GM23338 (cell line): ENCODE measurements around the gene FOXR1.

ENCODE experiments used
- CREB1 ChIP-seq: fragments of 250-450 bp; sonication (Bioruptor Pico); IDR thresholded peaks from 2 replicates; pipeline ENCODE4 v1.5.0; 2020; ENCODE audit warnings: low read depth, mild to moderate bottlenecking, moderate library complexity
- EZH2 ChIP-seq: fragments of 200-600 bp; sonication (generic); IDR thresholded peaks from one replicate; pipeline ENCODE4 v1.8.0; 2017; ENCODE audit warnings: antibody characterized with exemption, mild to moderate bottlenecking, low read depth; ENCODE audit not compliant: unreplicated experiment
- EZH2phosphoT487 ChIP-seq: fragments of 200-600 bp; sonication (generic); IDR thresholded peaks from one replicate; pipeline ENCODE4 v1.8.1; 2018; ENCODE audit warnings: antibody characterized with exemption; ENCODE audit not compliant: unreplicated experiment
- NANOG ChIP-seq: IDR thresholded peaks from 2 replicates; pipeline ENCODE4 v1.6.1; 2016; ENCODE audit warnings: antibody characterized with exemption, borderline replicate concordance
- POLR2AphosphoS5 ChIP-seq: IDR thresholded peaks from 2 replicates; pipeline ENCODE4 v1.6.1; 2016; ENCODE audit warnings: antibody characterized with exemption, low read depth
- STAT1 ChIP-seq: IDR thresholded peaks from one replicate; pipeline ENCODE4 v1.6.1; 2016; ENCODE audit warnings: antibody characterized with exemption; ENCODE audit not compliant: unreplicated experiment
- ZNF114 ChIP-seq: fragments of 250-450 bp; sonication (Bioruptor Pico); IDR thresholded peaks from 2 replicates; pipeline ENCODE4 v1.5.0; 2020; ENCODE audit warnings: mild to moderate bottlenecking, moderate library complexity
- ZNF331 ChIP-seq: fragments of 250-450 bp; sonication (Bioruptor Pico); IDR thresholded peaks from 2 replicates; pipeline ENCODE4 v1.5.0; 2020; ENCODE audit warnings: low read depth, mild to moderate bottlenecking, moderate library complexity
- TF ChIP-seq, protein P1 (sequence below), 2 experiments: fragments of 200-600 bp in 1 of 2; sonication (generic) in 1 of 2; conservative IDR thresholded peaks; 2 replicates each; pipeline versions ENCODE4 v1.5.1 to v1.6.1; 2016 to 2017; ENCODE audit warnings: antibody characterized with exemption in 2 of 2, low read depth in 2 of 2, mild to moderate bottlenecking in 2 of 2, moderate library complexity in 1 of 2
- TF ChIP-seq, protein P2 (sequence below): IDR thresholded peaks from one replicate; pipeline ENCODE4 v1.6.1; 2018; ENCODE audit warnings: antibody characterized with exemption; ENCODE audit not compliant: unreplicated experiment

DNA sequence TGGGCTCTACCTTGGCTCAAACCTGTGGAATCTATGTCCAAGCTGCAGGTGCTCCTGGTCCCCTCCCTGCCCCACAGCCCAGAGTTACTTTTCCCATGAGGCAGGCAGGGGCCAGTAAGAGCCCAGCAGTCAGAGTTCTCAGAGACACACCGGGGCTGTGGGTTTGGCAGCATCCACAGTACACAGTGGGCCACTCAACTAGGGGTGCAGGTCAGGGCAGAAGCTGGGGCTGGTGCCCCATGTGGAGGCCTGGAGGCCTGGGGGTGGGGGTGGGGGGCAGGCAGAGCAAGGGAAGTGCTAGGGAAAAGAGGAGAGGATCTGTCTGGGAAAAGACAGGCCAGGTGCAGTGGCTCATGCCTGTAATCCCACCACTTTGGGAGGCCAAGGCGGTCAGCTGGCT, 13.0 kb upstream of the FOXR1 start:
- TF ChIP-seq POLR2AphosphoS5 (no peak), STAT1 (no peak), EZH2 (no peak), NANOG (no peak), ZNF331 (no peak), EZH2phosphoT487 (no peak), CREB1 (CRISPR knock-in tag) (no peak), ZNF114 (CRISPR knock-in tag) (no peak)
- TF ChIP-seq, protein P1, sequence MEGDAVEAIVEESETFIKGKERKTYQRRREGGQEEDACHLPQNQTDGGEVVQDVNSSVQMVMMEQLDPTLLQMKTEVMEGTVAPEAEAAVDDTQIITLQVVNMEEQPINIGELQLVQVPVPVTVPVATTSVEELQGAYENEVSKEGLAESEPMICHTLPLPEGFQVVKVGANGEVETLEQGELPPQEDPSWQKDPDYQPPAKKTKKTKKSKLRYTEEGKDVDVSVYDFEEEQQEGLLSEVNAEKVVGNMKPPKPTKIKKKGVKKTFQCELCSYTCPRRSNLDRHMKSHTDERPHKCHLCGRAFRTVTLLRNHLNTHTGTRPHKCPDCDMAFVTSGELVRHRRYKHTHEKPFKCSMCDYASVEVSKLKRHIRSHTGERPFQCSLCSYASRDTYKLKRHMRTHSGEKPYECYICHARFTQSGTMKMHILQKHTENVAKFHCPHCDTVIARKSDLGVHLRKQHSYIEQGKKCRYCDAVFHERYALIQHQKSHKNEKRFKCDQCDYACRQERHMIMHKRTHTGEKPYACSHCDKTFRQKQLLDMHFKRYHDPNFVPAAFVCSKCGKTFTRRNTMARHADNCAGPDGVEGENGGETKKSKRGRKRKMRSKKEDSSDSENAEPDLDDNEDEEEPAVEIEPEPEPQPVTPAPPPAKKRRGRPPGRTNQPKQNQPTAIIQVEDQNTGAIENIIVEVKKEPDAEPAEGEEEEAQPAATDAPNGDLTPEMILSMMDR (conservative IDR thresholded peaks at IDR 0.05; ENCODE audit: low read depth in 2 of 2), result no peak
- TF ChIP-seq, protein P2, sequence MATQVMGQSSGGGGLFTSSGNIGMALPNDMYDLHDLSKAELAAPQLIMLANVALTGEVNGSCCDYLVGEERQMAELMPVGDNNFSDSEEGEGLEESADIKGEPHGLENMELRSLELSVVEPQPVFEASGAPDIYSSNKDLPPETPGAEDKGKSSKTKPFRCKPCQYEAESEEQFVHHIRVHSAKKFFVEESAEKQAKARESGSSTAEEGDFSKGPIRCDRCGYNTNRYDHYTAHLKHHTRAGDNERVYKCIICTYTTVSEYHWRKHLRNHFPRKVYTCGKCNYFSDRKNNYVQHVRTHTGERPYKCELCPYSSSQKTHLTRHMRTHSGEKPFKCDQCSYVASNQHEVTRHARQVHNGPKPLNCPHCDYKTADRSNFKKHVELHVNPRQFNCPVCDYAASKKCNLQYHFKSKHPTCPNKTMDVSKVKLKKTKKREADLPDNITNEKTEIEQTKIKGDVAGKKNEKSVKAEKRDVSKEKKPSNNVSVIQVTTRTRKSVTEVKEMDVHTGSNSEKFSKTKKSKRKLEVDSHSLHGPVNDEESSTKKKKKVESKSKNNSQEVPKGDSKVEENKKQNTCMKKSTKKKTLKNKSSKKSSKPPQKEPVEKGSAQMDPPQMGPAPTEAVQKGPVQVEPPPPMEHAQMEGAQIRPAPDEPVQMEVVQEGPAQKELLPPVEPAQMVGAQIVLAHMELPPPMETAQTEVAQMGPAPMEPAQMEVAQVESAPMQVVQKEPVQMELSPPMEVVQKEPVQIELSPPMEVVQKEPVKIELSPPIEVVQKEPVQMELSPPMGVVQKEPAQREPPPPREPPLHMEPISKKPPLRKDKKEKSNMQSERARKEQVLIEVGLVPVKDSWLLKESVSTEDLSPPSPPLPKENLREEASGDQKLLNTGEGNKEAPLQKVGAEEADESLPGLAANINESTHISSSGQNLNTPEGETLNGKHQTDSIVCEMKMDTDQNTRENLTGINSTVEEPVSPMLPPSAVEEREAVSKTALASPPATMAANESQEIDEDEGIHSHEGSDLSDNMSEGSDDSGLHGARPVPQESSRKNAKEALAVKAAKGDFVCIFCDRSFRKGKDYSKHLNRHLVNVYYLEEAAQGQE, result no peak
